Right atrium auricular region (tissue), 2 donors: ENCODE results near the gene SCUBE2. TPM values are rescaled to one million over a fixed set of nuclear protein-coding genes. Genes with fewer than 3 reads are reported as not detected.

Experiments
- DNase-seq: peaks from one replicate; pipeline ENCODE4 v3.0.0-alpha.2; 2019; ENCODE audit warnings: low spot score
- H3K27ac ChIP-seq, 2 donors: fragments of 200-600 bp; sonication (generic); 1 replicate in 1 of 2; 2 replicates in 1 of 2; pipeline ENCODE4 v1.5.1; 2016 to 2019
- H3K27me3 ChIP-seq, 2 donors: fragments of 200-600 bp; sonication (generic); one replicate each; pipeline versions ENCODE4 v1.5.1 to v1.6.0; 2017 to 2019
- H3K36me3 ChIP-seq: fragments of 200-600 bp; sonication (generic); one replicate; pipeline ENCODE4 v1.5.1; 2016
- H3K4me1 ChIP-seq, 2 donors: fragments of 200-600 bp; sonication (generic); one replicate each; pipeline versions ENCODE4 v1.5.1 to v1.6.0; 2017 to 2019
- H3K4me3 ChIP-seq, 2 donors: fragments of 200-600 bp; sonication (generic); 1 replicate in 1 of 2; 2 replicates in 1 of 2; pipeline ENCODE4 v1.5.1; 2017 to 2019; ENCODE audit warnings: mild to moderate bottlenecking in 1 of 2, moderate library complexity in 1 of 2
- H3K9me3 ChIP-seq, 2 donors: fragments of 200-600 bp; sonication (generic); one replicate each; pipeline ENCODE4 v1.5.1; 2019
- CTCF ChIP-seq, 2 donors: fragments of 200-600 bp; sonication (generic); IDR thresholded peaks; one replicate each; pipeline ENCODE4 v1.5.1; 2019; ENCODE audit warnings: antibody characterized with exemption in 2 of 2
- total RNA-seq, 2 donors: library from RNA; depleted of rRNA; stranded (reverse); fragments of >200 nt; gene quantifications; one replicate each; pipeline ENCODE4 v1.1.0, GENCODE V29; 2016

Gene SCUBE2
- total RNA-seq, 2 donors from 2014 or later = 0.63 to 1.6 TPM

GRCh38 chr11:9057007-9057406 lies 34.4 kb downstream of the SCUBE2 start:
- H3K4me1 ChIP-seq = no peaks in the 10 kb centered on the region
- no peak overlapping the region for H3K4me3 ChIP-seq
- H3K27ac ChIP-seq = peak overlapping the region in 1 of 2 donors; percentile 14
- H3K9me3 ChIP-seq = no peaks in the 10 kb centered on the region
- H3K27me3 ChIP-seq = no peaks in the 10 kb centered on the region
- TF ChIP-seq CTCF (IDR thresholded peaks at IDR 0.05) = no peak
- H3K36me3 ChIP-seq = no peaks in the 10 kb centered on the region
- DNase-seq = no peak

DNA sequence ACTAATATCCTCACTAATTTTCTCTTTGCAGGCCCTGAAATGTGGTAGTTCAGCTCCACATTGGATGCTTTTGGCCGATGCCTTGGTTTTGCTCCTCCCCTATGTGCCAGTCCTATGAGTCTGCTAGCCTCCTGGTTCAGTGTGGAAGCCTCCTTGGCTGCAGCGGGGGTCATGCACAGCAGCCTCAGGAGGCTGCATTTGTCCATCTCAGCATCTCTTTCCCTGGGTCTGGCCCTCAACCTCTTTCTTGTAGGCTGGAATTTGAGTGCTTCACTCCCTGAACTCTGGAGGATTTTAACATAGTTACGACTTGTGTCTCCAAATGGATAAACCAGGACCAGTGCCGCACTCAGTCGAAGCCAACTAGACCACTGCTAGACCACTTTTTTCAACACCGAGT lies 34.9 kb downstream of the SCUBE2 start:
- Histone ChIP-seq H3K9me3 (no peaks in the 10 kb centered on the region), H3K36me3 (no peaks in the 10 kb centered on the region), H3K27ac (peak overlapping the region in 1 of 2 donors; percentile 14), H3K27me3 (no peaks in the 10 kb centered on the region), H3K4me3 (no peak overlapping the region), H3K4me1 (no peaks in the 10 kb centered on the region)
- TF ChIP-seq CTCF (IDR thresholded peaks at IDR 0.05) = no peak
- DNase-seq = no peak

DNA sequence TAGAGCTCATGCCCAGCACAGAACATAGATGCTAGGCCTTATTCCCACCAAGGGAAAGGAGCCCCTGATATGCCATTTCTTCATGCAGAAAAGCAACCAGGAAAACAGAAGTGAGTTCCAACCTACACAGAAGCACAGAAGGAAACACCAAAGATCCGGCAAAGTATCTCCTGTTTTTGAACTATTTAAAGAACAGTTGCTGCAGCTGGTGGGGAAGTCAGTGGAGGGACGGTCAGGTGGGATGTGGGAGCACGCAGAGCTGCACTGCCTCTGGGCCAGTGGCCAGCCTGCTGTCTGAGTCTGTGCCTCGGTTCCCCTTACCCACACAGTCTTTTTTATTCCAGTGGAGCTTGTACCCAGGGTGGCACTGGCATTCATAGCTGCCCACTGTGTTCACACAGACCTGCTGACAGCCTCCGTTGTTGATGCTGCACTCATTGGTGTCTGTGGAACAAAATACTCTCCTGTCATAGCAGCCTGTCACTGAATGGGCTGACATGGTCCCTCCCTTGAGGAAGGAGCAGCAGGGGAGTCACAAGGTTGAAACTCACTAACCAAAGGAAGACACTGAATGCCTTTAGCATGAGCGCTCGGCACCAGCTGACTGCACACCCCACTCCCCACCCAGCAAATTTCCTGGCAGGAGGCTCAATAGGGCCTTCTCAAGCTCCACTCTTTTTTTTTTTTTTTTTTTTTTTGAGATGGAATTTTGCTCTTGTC lies 37.9 kb downstream of the SCUBE2 start:
- no peak overlapping the region for H3K4me3 ChIP-seq
- H3K36me3 ChIP-seq = no peaks in the 10 kb centered on the region
- no peak overlapping the region for H3K27ac ChIP-seq
- DNase-seq = no peak
- no peak for TF ChIP-seq CTCF (IDR thresholded peaks at IDR 0.05)
- H3K27me3 ChIP-seq = no peaks in the 10 kb centered on the region
- no peaks in the 10 kb centered on the region for H3K9me3 ChIP-seq
- no peaks in the 10 kb centered on the region for H3K4me1 ChIP-seq

- Histone ChIP-seq H3K27ac (no peak overlapping the region), H3K4me3 (no peak overlapping the region), H3K9me3 (no peaks in the 10 kb centered on the region), H3K4me1 (peaks cover 0 to 6% of the 10 kb centered on the region in 2 donors), H3K27me3 (no peaks in the 10 kb centered on the region), H3K36me3 (no peaks in the 10 kb centered on the region)
- DNase-seq = no peak
- TF ChIP-seq CTCF (IDR thresholded peaks at IDR 0.05) = no peak
These were observed 39.1 kb downstream of the SCUBE2 start for GRCh38 chr11:9052316-9052715.

GRCh38 chr11:9049959-9050358 lies 41.4 kb downstream of the SCUBE2 start:
- Histone ChIP-seq H3K9me3 (no peaks in the 10 kb centered on the region), H3K27me3 (no peaks in the 10 kb centered on the region), H3K36me3 (no peaks in the 10 kb centered on the region), H3K4me1 (peaks cover 0 to 10% of the 10 kb centered on the region in 2 donors), H3K27ac (no peak overlapping the region), H3K4me3 (no peak overlapping the region)
- DNase-seq = no peak
- no peak for TF ChIP-seq CTCF (IDR thresholded peaks at IDR 0.05)
